Fibroblast of the aortic adventitia (primary cell): ENCODE data around the gene DEXI. TPM values are rescaled to one million over a fixed set of nuclear protein-coding genes. Genes with fewer than 3 reads are reported as not detected.

Source experiments
- DNase-seq: peaks from one replicate; pipeline ENCODE4 v3.0.0-alpha.2; 2010; ENCODE audit warnings: low read depth
- H3K4me3 ChIP-seq: 2 replicates; pipeline ENCODE4 v1.5.1; 2011; ENCODE audit warnings: low read depth, mild to moderate bottlenecking, control low read depth, low read length, moderate library complexity
- total RNA-seq: library from RNA; depleted of rRNA; stranded (reverse); fragments of >200 nt; gene quantifications from 2 replicates; pipeline ENCODE4 v1.2.3, GENCODE V29; 2012; ENCODE audit warnings: low replicate concordance
- TF ChIP-seq, protein P1 (sequence below): IDR thresholded peaks from 2 replicates; pipeline ENCODE4 v1.5.1; 2011; ENCODE audit warnings: mild to moderate bottlenecking, low read length, control low read depth, inconsistent platforms; ENCODE audit not compliant: insufficient read depth

DEXI gene
- total RNA-seq, 1 donor = 35.2 TPM

- DNase-seq = no peak
- TF ChIP-seq, protein P1, sequence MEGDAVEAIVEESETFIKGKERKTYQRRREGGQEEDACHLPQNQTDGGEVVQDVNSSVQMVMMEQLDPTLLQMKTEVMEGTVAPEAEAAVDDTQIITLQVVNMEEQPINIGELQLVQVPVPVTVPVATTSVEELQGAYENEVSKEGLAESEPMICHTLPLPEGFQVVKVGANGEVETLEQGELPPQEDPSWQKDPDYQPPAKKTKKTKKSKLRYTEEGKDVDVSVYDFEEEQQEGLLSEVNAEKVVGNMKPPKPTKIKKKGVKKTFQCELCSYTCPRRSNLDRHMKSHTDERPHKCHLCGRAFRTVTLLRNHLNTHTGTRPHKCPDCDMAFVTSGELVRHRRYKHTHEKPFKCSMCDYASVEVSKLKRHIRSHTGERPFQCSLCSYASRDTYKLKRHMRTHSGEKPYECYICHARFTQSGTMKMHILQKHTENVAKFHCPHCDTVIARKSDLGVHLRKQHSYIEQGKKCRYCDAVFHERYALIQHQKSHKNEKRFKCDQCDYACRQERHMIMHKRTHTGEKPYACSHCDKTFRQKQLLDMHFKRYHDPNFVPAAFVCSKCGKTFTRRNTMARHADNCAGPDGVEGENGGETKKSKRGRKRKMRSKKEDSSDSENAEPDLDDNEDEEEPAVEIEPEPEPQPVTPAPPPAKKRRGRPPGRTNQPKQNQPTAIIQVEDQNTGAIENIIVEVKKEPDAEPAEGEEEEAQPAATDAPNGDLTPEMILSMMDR = no peak
- no peak overlapping the region for H3K4me3 ChIP-seq
These were observed 8.8 kb upstream of the DEXI start for GRCh38 chr16:10951026-10951425.

DNA sequence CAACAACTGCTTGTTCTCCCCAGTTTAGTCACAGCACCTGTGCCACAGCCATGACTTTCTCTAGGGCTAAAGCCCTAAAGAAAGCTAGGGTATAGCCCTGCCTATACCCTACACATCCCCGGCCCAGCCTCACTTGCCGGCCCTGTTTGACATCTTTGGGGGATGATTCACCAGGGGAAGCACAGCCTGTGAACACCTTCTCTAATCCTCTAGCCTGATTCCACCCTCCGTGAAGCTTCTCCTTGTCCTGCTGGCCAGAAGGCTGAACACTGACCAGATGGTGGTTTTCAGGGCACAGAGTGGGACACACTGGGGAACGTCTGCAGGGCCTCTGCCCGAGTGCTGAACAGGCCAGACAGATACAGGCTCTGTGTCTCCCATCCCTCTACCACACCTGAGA lies 8.1 kb upstream of the DEXI start:
- DNase-seq = no peak

DNA sequence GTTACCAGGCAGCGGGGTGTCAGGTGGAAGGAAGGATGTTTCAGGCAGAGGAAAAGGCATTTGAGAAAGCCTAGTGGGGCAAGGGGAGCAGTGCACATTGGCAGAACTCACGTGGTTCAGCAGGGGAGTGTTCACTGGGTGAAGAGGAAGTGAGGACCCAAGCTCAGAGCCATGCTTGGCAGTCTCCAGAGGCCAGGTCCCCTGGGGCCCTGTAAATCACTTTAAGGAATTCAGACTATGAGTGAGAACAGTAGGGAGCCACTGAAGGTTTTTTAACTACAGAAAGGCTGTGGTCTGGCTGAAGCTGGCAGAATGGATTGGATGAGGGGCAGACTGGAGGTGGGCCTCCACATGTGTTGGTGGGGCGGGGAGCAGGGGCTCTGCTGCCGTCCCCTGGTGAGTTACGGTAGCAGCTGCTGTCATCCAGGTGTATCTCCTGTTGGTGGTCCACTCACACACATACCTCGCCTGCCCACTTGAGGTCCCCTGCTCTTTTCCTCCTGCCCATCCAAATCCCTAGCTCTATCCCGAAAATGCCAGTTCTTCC lies 7.2 kb upstream of the DEXI start:
- H3K4me3 ChIP-seq = no peak overlapping the region
- TF ChIP-seq, protein P1 = no peak
- DNase-seq = peak; percentile 27

More for the DNA sequence above, 8.1 kb upstream of the DEXI start:
- TF ChIP-seq, protein P1 = no peak
- no peak overlapping the region for H3K4me3 ChIP-seq

GRCh38 chr16:10947211-10947787 lies 5.0 kb upstream of the DEXI start:
- TF ChIP-seq, protein P1 = no peak
- DNase-seq = no peak
- H3K4me3 ChIP-seq = no peak overlapping the region

DNA sequence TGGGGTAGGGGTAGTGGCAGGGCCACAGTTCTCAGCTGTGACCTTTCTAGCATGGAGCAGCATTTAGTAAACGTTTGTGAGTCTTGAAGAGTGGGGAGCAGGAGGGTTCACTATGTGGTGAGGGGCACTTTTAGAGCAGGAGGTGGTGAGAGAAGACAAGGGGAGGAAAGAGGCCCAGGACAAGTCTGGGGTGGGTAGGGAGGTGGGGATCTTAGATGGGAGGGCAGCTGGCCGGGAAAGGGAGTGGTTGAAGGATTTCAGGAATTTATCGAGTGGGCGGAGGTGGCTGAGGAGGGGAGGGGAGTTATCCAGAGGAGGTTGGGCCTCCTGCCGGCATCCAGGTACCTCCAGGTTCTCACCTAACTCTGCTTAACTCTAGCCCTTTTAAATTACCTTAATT lies 4.0 kb upstream of the DEXI start:
- peak overlapping the region; percentile 31 for H3K4me3 ChIP-seq
- TF ChIP-seq, protein P1 = no peak

DNA sequence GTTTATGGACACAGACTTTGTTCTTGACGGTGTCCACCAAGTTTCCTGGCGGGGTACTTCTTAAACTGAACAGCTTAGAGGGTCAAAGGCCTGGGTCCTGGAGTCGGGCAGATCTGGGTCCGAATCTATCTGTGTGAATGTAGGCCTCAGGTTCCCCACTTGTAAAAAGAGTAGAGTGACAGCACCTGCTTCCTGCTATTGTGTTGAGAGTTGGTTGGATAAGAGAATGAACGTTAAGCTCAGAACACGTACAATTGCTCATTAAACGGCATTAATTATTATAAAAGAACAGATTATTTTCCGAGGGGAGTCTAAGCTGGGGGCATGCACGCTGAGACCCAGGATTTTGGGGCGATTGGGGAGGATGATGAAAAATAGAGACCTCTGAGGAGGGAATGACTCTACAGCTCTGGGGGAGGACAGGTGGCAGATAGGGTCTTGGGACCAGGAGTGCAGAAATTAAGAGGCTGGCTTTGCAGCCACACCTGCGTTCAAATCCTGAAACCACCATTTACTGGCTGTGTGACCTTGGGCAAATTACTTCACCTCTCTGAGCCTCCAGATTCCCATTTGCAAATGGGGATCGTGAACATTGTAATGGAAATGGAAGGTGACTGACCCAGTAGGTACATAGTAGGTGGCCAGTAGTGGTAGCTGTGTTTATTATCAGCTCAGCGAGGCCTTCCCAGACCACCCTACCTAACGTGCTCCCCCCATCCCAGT lies 3.0 kb upstream of the DEXI start:
- H3K4me3 ChIP-seq = peak overlapping the region; percentile 86
- no peak for DNase-seq
- TF ChIP-seq, protein P1 = no peak

More for the DNA sequence above, 4.0 kb upstream of the DEXI start:
- no peak for DNase-seq
